ENCODE measurements around the gene MON1A. TPM values are rescaled to one million over a fixed set of nuclear protein-coding genes. Genes with fewer than 3 reads are reported as not detected.

Gene MON1A
- total RNA-seq, 2 experiments from 2014 or later = 0.85 to 1.3 TPM

- ATAC-seq (ENCODE audit: poor library complexity) (peak; percentile 98), DNase-seq (peak; percentile 66 to 92 (median 82))
- Mint-ChIP-seq H3K9me3 (no peaks in the 10 kb centered on the region), H3K36me3 (ENCODE audit: low read depth) (no peaks in the 10 kb centered on the region), H3K27ac (peak within 1 kb of the TSS; percentile 77), H3K4me1 (ENCODE audit: low read depth) (peaks cover 33% of the 10 kb centered on the region), H3K4me3 (peak within 1 kb of the TSS; percentile 80), H3K27me3 (no peaks in the 10 kb centered on the region)
- ChIA-PET POLR2A (interaction anchor here (1.7 kb wide), 1 partner anchor 26 kb away, joined by 3 read pairs; the partner anchor contains the start of gene MON1A), CTCF (interaction anchor here (0.5 to 1.6 kb wide), 3 partner anchors 35 to 364 kb away, joined by 3 to 4 read pairs (median 4); no protein-coding TSS in a partner anchor)
- Histone ChIP-seq H3K27ac (ENCODE audit: low read depth in 1 of 2, low read length in 2 of 2) (peak within 1 kb of the TSS in 1 of 2 donors; percentile 41), H3K9me3 (ENCODE audit: control insufficient read depth in 1 of 2, insufficient read depth in 1 of 2, low read length in 2 of 2) (no peaks in the 10 kb centered on the region), H3K4me3 (ENCODE audit: low read length) (peak within 1 kb of the TSS; percentile 28), H3K27me3 (ENCODE audit: control insufficient read depth in 1 of 2, insufficient read depth in 2 of 2, low read length in 2 of 2) (no peaks in the 10 kb centered on the region), H3K36me3 (ENCODE audit: insufficient read depth, low read length) (no peaks in the 10 kb centered on the region), H3K4me1 (ENCODE audit: insufficient read depth, low read length) (peaks cover 39% of the 10 kb centered on the region)
- intact Hi-C loops (cut with DNase I, micrococcal nuclease) = loop anchor here in 1 of 2 experiments (2.0 to 5.0 kb wide), 3 partner anchors 39 to 116 kb away; partner anchors contain the start of genes IP6K1, RBM6 and TRAIP
- TF ChIP-seq, protein P1, sequence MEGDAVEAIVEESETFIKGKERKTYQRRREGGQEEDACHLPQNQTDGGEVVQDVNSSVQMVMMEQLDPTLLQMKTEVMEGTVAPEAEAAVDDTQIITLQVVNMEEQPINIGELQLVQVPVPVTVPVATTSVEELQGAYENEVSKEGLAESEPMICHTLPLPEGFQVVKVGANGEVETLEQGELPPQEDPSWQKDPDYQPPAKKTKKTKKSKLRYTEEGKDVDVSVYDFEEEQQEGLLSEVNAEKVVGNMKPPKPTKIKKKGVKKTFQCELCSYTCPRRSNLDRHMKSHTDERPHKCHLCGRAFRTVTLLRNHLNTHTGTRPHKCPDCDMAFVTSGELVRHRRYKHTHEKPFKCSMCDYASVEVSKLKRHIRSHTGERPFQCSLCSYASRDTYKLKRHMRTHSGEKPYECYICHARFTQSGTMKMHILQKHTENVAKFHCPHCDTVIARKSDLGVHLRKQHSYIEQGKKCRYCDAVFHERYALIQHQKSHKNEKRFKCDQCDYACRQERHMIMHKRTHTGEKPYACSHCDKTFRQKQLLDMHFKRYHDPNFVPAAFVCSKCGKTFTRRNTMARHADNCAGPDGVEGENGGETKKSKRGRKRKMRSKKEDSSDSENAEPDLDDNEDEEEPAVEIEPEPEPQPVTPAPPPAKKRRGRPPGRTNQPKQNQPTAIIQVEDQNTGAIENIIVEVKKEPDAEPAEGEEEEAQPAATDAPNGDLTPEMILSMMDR (IDR thresholded peaks at IDR 0.05) = no peak
Measured at GRCh38 chr3:49903451-49904424, 25.9 kb downstream of the MON1A start, which contains the start of gene MST1R. MST1R (minus strand) TSS chr3:49903873; CDS start chr3:49903609, 264 bp downstream.

- no peaks in the 10 kb centered on the region for H3K27me3 ChIP-seq (ENCODE audit: control insufficient read depth in 1 of 2, insufficient read depth in 2 of 2, low read length in 2 of 2)
- TF ChIP-seq, protein P1 (IDR thresholded peaks at IDR 0.05) = no peak
- H3K9me3 Mint-ChIP-seq = no peaks in the 10 kb centered on the region
- DNase-seq = no peak
- H3K36me3 Mint-ChIP-seq (ENCODE audit: low read depth) = no peaks in the 10 kb centered on the region
- no peak for ATAC-seq (ENCODE audit: poor library complexity)
- intact Hi-C loops (cut with DNase I, micrococcal nuclease) = loop anchor here in 1 of 2 experiments (5.0 kb wide), 2 partner anchors 40 to 115 kb away; partner anchors contain the start of genes IP6K1 and RBM6
- H3K9me3 ChIP-seq (ENCODE audit: control insufficient read depth in 1 of 2, insufficient read depth in 1 of 2, low read length in 2 of 2) = no peaks in the 10 kb centered on the region
- H3K4me1 Mint-ChIP-seq (ENCODE audit: low read depth) = peaks cover 33% of the 10 kb centered on the region
- H3K27me3 Mint-ChIP-seq = no peaks in the 10 kb centered on the region
- CTCF ChIA-PET = interaction anchor here (0.6 kb wide), 1 partner anchor 43 kb away, joined by 3 read pairs; no protein-coding TSS in a partner anchor
- POLR2A ChIA-PET = interaction anchor here (1.0 kb wide), 1 partner anchor 99 kb away, joined by 3 read pairs; the partner anchor contains the start of gene INKA1
- no peak overlapping the region for H3K27ac ChIP-seq (ENCODE audit: low read depth in 1 of 2, low read length in 2 of 2)
- no peak overlapping the region for H3K27ac Mint-ChIP-seq
- no peak overlapping the region for H3K4me3 Mint-ChIP-seq
- H3K4me1 ChIP-seq (ENCODE audit: insufficient read depth, low read length) = peaks cover 39% of the 10 kb centered on the region
- H3K36me3 ChIP-seq (ENCODE audit: insufficient read depth, low read length) = no peaks in the 10 kb centered on the region
- H3K4me3 ChIP-seq (ENCODE audit: low read length) = no peak overlapping the region
Measured at GRCh38 chr3:49902511-49903345, 26.9 kb downstream of the MON1A start.

Measured in CD4-positive, alpha-beta T cell (primary cell).